ENCODE results near the gene STAT1.

The STAT1 gene

DNA sequence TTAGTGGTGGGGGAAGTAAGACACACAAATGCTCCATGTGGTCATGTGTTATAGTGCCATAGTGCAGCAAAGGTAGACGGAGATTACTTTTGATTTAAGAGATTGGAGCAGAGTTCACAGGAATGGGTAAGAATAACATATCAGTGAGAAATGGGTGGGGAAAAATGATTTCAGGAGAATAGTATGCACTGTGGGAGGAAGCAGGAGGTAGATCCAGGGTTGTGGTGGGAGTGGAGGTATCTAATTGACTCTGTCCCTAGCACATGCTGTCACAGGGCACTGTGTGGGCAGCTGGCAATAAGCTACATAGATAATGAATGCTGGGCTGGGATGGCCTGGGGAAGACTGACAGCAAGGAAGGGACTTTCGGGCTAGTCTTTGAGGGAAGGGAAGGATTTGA, 65.3 kb downstream of the STAT1 start:
- DNase-seq = no peak

DNA sequence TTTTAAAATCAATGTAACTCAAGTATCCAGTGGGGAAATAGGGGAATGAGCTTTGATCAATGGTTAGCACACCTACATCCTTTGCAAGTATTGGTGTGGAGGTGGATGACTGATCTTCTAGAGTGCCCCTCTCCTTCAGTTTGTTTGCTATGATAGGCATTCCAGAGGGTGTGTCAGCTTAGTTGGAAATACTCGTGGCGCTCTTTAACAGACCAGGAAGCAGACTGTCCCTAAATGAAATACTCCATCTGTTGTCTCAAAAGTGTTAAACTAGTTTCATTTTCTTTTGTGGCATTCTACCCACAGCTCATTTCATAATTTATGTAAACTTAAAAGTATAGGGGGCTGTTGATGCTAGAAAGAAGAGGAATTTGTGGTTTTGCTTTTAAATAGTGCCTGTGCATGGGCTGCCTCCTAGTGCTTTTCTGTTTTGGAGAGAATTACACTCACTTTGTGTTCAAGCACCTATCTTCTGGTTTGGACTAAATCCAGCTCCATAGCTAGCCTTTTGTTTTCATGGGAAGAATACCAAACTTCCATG, 66.2 kb downstream of the STAT1 start:
- DNase-seq = no peak

DNA sequence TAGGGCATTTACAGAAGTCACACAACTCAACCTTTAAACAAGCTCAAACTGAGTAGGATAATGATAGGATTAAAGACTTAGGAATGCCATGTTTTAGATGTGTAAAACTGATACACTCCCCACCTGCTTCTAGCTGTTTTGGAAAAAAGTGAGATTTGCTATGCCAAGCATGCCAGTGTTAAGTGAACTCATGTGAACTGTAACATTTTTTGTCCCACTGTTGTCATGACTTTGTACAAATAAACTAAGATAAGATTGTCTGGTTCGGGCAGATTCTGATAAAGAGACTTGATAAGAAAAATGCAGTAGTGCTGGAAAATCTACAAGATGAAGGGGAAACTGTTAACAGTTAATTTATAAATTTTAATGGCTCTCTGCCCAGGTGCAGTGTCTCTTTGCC, 66.8 kb downstream of the STAT1 start:
- DNase-seq = no peak

DNA sequence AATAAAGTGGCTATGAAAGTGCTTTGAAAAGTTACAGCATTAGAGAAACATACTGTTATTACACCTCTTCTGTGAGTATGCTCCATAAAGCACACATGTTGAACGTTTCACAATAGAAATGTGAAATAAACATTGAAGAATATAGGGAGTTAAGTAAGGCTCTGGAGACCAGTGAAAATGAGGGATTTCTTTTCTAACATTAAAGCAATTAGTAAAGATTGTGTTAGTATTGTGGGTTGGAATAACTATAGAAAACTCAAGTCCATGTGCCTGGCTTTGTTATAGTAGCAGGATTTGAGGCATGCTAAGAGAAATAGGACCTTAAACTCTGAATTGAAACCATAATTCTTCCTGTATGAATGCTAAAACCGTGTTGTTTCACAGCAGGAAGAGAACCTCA, 70.3 kb downstream of the STAT1 start:
- no peak for DNase-seq

DNA sequence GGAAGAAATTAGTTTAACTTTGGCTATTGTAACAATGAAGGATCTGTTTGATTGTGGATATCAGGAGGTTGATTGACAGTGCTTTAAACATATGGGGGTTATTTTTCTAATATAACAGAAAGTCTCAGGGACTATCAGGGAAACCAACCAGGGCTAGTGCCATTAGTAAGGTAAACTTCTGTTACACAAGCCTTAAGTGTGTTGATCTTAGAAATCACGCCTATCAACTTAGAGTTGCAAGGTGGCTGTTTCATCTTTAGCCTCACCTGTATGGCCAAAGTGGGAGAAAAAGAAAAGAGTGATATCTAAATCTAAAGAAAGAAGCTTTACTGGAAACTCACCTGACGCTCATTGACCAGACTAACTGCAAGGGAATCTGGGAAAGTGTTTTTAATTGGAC, 71.3 kb downstream of the STAT1 start:
- DNase-seq = no peak

DNA sequence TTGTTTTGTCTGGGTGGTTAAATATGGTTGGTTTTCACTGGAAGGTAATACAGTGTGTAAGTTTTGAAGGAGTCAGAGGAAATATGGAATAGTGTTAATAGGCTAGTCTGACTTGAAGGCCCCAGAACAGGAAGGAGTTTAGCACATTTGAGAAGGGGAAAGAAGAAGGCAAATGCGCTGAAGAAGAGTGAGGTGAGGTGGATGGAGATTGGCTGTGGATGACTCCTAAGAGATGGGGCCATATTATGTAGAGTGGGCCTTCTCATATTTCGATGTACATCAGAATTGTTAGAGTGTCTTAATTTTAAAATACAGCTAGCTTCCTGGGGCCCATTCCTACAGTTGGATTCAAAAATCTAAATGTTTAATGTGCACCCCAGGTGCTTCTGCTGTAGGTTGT, 72.4 kb downstream of the STAT1 start:
- no peak for DNase-seq

DNA sequence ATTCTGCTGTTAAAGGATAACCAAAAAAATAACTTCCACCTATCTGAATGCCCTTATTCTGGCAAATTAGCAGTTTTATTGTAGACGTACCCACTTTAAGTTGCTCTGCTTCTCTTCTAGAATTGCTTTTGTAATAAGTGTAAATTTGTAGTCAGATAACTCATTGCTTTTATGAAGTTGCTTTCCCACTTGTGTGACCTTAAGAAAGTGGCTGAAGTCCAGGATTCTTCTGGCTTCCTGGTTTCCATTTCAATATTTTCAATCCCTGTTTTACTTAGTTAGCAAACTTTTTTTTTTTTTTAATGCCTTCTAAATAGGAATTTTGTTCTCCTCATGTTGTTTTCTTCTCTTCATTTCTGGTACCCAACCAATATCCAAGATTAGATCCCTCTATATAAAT, 73.5 kb downstream of the STAT1 start:
- no peak for DNase-seq

DNA sequence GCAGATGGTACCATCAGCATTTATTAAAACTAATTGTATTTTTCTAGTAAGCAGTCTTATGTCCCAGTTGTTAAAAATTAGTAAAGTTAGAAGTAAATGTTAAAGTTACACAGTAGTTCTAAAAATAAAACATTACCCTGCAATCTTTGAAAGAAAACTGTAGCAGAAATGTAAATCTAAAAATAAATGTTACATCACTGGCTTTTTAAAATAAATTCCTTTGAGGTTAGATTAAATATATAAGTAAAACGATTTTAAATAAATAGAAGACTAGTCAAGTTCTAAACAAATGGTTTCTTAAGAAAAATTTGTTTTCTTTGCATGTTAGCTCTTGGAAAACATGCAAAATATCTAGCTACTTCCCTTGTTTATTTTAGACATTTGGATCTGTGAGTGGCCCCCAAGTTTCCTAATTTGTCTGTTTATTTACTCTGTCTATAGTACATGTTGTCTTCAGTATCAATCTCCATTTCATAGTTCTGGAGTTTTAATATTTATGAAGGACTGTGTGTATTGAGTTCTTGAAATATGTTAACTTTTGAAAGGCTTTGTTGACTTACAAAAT, 75.1 kb downstream of the STAT1 start:
- DNase-seq = no peak

DNA sequence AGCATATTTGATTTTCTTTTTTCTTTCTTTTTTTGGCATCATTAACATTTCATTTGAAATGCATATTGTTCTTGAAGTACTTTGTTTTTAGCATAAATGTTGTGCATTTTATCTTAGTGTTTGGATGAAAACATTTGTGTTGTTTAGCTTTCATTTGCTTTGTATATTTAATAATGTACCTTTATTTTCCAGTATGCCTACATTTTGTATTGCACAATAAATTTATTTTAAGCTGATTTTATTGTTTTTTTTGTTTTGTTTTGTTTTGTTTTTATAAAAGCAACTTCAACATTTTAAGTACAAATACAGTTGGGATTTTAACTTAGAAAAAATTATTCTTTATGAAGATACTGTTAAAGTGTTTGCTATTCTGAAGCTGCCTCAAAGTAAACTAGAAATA, 78.9 kb downstream of the STAT1 start:
- no peak for DNase-seq

DNA sequence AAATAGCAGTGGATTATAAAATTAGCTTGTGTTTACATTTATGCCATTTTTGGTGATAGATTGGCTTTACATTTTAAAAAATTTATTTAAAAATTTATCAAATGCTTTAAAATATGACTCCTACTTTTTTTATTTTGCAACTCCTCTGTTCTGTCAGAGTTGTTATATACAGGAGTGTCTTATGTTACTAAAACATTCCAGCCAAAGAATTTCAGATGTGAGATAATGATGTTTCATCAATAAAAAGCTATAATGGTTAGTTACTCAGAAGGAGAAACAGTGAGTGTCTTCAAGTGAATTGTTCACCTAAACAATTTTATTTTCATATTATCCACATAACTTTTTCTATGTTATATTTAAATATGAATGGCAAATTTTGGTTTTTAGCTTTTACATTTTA, 80.6 kb downstream of the STAT1 start:
- no peak for DNase-seq

DNA sequence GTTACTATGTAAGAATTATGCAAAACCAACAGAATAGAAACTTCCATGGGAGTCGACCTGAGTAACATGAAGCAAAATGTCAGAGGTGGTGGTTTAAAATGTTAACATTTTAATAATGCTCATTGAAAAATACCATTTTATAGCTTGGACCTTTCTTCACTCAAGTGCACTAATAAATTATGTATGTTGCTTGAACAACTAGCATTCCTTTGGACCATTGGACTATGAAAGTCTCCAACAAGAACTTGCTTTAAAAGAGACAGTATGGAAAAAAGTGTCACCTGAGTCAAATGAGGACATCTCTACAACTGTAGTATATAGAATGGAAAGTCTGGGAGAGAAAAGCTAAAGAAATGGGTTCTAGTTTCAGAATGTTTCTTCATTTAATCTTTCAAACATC, 81.5 kb downstream of the STAT1 start:
- DNase-seq = no peak

DNA sequence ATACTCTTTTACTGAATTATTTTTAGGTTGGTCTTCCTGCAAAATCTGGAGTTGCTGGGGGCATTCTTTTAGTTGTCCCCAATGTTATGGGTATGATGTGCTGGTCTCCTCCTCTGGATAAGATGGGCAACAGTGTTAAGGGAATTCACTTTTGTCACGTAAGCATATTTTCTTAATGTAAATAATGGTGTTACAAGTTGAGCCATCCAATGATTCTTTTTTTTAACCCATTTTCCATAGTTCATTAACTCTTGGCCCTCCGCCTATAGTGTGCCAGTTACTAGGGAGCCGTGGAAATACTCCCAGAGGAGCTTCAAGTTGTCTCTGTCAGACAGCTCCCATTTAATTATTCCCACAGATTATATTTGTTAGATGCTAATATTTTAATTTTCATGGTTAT, 83.6 kb downstream of the STAT1 start:
- DNase-seq = no peak

DNA sequence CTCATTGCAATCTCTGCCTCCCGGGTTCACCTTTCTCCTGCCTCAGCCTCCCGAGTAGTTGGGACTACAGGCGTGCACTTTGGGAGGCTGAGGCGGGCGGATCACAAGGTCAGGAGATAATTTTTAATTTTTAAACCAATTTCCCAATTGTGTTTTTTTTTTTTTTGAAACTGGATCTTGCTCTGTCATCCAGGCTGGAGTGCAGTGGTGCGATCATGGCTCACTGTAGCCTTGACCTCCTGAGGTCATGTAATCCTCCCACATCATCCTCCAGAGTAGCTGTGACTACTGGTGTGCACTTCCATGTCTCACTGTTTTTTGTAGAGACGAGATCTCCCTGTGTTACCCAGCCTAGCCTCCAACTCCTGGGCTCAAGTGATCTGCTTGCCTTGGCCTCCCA, 84.1 kb downstream of the STAT1 start:
- no peak for DNase-seq

DNA sequence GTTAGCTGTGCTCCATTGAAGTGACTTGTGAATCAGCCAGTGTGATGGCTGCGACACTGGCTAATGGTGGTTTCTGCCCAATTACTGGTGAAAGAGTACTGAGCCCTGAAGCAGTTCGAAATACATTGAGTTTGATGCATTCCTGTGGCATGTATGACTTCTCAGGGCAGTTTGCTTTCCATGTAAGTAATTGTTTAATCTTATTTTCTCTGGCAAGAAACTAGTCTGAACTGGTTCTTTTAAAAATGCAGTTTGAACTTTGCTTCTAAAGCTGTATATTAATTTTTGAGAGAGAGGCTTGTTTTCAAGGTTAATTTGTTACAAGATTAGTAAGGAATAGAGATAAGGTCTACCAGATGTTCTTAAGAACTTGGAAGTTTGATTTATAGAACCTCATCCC, 86.7 kb downstream of the STAT1 start:
- DNase-seq = no peak

DNA sequence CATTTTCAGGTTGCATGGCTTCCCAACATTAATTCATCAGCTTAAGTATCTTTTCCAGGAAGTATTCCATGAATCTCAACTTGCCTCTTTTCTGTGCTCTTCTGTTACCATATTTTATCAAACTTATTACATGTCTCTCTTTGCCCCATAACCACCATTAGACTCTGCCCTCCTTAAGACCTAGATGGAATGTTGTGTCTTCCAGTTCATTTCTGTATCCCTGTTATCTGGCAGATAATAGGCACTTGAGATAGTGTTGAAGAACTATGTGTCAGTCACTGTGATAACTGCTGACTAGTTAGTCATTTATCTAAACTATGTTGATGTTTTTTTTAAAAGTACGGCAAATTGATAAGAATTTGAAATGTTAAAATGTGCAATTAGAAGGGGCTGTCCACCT, 91.6 kb downstream of the STAT1 start:
- DNase-seq = no peak

DNA sequence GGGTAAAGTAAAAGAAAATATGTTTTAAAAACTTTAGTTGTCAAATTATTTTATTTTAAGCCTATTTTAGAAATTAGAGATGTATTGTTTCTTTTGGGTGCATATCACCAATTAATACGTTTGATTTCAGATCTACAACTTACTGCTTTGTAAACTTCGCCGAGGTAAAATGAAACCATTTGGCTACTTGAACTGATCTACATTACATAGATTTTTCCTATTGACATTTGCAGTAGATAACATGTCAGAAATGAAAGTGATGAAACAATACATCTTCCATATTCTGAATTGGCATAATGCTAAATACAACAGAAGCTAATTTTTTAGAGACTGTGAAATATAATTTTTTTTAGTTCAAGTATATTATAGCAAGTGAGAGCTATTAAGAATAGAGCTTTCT, 93.9 kb downstream of the STAT1 start:
- no peak for DNase-seq

All from midbrain (tissue), 1 donor.